ENCODE data around the gene CCNT2. TPM values are rescaled to one million over a fixed set of nuclear protein-coding genes. Genes with fewer than 3 reads are reported as not detected.
"Not testable (repeated sequence)": the region's sequence is repeated elsewhere in the genome, so short reads cannot be mapped to it uniquely, and the experiment has no call there.

CCNT2 gene
- total RNA-seq, 1 experiment from 2014 or later: 32.6 TPM

DNA sequence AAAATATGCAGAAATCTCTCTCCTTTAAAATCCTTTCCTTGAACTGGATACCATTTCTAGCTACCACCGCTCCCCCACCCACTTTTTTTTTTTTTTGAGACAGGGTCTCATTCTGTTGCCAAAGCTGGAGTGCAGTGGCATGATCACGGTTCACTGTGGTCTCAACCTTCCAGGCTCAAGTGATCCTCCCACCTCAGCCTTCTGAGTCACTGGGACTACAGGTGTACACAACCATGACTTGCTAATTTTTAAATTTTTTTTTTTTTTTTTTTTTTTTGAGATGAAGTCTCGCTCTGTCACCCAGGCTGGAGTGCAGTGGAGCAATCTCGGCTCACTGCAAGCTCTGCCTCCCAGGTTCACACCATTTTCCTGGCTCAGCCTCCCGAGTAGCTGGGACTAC is 58.5 kb downstream of the CCNT2 start:
- H3K27ac ChIP-seq (ENCODE audit: low read depth, low read length); H3K9me3 ChIP-seq (ENCODE audit: control insufficient read depth in 1 of 2, insufficient read depth in 1 of 2, low read depth in 1 of 2, low read length in 2 of 2); H3K27me3 ChIP-seq (ENCODE audit: insufficient read depth, low read length); H2AFZ ChIP-seq (ENCODE audit: low read depth, low read length, poor library complexity, severe bottlenecking); H3K9ac ChIP-seq (ENCODE audit: low read length); H3K36me3 ChIP-seq (ENCODE audit: control insufficient read depth in 1 of 2, insufficient read depth in 2 of 2, low read length in 2 of 2); RAD21 ChIA-PET (ENCODE audit: low non-redundant PET in 1 of 2, low total read pairs in 2 of 2, uncharacterized antibody in 2 of 2, unreplicated experiment in 2 of 2); H3K9me2 ChIP-seq (ENCODE audit: insufficient read depth); intact Hi-C loops (cut with micrococcal nuclease); DNase-seq (ENCODE audit: low read depth, low spot score); H3K79me2 ChIP-seq (ENCODE audit: insufficient read depth, low read length); H3K4me2 ChIP-seq (ENCODE audit: low read length); POLR2A ChIA-PET; H3K4me3 ChIP-seq (replicated peaks in 1 of 2; ENCODE audit: low read depth in 1 of 2, low read length in 2 of 2); H3K4me1 ChIP-seq (ENCODE audit: control insufficient read depth in 1 of 2, insufficient read depth in 2 of 2, low read length in 2 of 2); H4K20me1 ChIP-seq (ENCODE audit: insufficient read depth); BruUV-seq (replicated peaks); ATAC-seq: not testable (repeated sequence)
- CTCF ChIA-PET: interaction anchor here (1.2 kb wide), 1 partner anchor 12 kb away, joined by 6 read pairs; no protein-coding TSS in a partner anchor

DNA sequence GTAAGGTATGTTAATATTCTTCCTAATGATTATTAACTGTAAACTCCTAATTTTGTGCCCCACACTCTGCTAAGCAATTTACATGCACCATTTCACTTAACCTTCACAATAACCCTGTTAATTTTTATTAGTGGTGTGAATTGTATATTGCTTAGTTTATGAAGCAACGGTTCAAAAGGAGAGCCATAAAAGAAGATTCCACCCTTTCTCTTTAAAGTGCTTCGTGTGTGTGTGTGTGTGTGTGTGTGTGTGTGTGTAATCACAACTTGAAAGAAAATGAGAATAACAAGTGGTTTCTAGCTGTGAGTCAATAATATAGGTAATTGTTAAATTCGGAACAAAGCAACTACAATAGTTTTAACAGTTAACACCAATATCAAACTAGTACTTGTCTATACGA is 60.6 kb downstream of the CCNT2 start:
- no peaks in the 10 kb centered on the region for H3K9me3 ChIP-seq (ENCODE audit: control insufficient read depth in 1 of 2, insufficient read depth in 1 of 2, low read depth in 1 of 2, low read length in 2 of 2)
- POLR2A ChIA-PET: no interaction called here
- TF ChIP-seq SP1 (IDR thresholded peaks at IDR 0.05; ENCODE audit: low read depth): no peak
- intact Hi-C loops (cut with micrococcal nuclease): no loop called here
- no peak for ATAC-seq
- no peak overlapping the region for H3K4me3 ChIP-seq (replicated peaks in 1 of 2; ENCODE audit: low read depth in 1 of 2, low read length in 2 of 2)
- H3K36me3 ChIP-seq (ENCODE audit: control insufficient read depth in 1 of 2, insufficient read depth in 2 of 2, low read length in 2 of 2): no peaks in the 10 kb centered on the region
- no peaks in the 10 kb centered on the region for H3K79me2 ChIP-seq (ENCODE audit: insufficient read depth, low read length)
- no peak overlapping the region for H3K4me2 ChIP-seq (ENCODE audit: low read length)
- no peak overlapping the region for H3K9ac ChIP-seq (ENCODE audit: low read length)
- no peaks in the 10 kb centered on the region for H4K20me1 ChIP-seq (ENCODE audit: insufficient read depth)
- no TSS peak for BruUV-seq (replicated peaks)
- CTCF ChIA-PET: no interaction called here
- DNase-seq (ENCODE audit: low read depth, low spot score): no peak
- no peak overlapping the region for H2AFZ ChIP-seq (ENCODE audit: low read depth, low read length, poor library complexity, severe bottlenecking)
- RAD21 ChIA-PET (ENCODE audit: low non-redundant PET in 1 of 2, low total read pairs in 2 of 2, uncharacterized antibody in 2 of 2, unreplicated experiment in 2 of 2): no interaction called here
- no peak overlapping the region for H3K27ac ChIP-seq (ENCODE audit: low read depth, low read length)
- no peaks in the 10 kb centered on the region for H3K9me2 ChIP-seq (ENCODE audit: insufficient read depth)
- H3K4me1 ChIP-seq (ENCODE audit: control insufficient read depth in 1 of 2, insufficient read depth in 2 of 2, low read length in 2 of 2): no peaks in the 10 kb centered on the region
- no peaks in the 10 kb centered on the region for H3K27me3 ChIP-seq (ENCODE audit: insufficient read depth, low read length)

DNA sequence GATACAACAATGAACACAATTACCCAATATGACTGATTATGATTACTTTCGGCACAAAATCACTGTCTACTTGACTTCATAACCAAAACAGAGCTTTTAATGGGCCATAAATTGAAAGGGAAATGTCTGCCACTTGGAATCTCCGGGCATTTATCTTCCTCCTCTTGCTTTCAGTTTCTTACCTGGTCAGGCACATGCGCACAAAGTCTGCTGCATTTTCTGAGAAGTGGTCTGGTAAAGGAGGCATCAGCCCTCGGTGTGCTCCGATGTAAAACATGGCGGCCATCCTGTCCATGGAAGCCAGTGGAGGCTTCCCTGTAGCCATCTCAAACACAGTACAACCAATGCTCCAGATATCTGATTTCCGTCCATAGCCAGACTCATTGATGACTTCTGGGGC is 62.0 kb downstream of the CCNT2 start:
- Histone ChIP-seq H3K27ac (ENCODE audit: low read depth, low read length) (no peak overlapping the region), H3K36me3 (ENCODE audit: control insufficient read depth in 1 of 2, insufficient read depth in 2 of 2, low read length in 2 of 2) (no peaks in the 10 kb centered on the region), H3K79me2 (ENCODE audit: insufficient read depth, low read length) (no peaks in the 10 kb centered on the region), H3K4me1 (ENCODE audit: control insufficient read depth in 1 of 2, insufficient read depth in 2 of 2, low read length in 2 of 2) (no peaks in the 10 kb centered on the region), H3K9ac (ENCODE audit: low read length) (no peak overlapping the region), H3K4me3 (replicated peaks in 1 of 2; ENCODE audit: low read depth in 1 of 2, low read length in 2 of 2) (no peak overlapping the region), H3K9me3 (ENCODE audit: control insufficient read depth in 1 of 2, insufficient read depth in 1 of 2, low read depth in 1 of 2, low read length in 2 of 2) (no peaks in the 10 kb centered on the region), H3K9me2 (ENCODE audit: insufficient read depth) (no peaks in the 10 kb centered on the region), H2AFZ (ENCODE audit: low read depth, low read length, poor library complexity, severe bottlenecking) (no peak overlapping the region), H3K27me3 (ENCODE audit: insufficient read depth, low read length) (no peaks in the 10 kb centered on the region), H3K4me2 (ENCODE audit: low read length) (no peak overlapping the region), H4K20me1 (ENCODE audit: insufficient read depth) (no peaks in the 10 kb centered on the region)
- RAD21 ChIA-PET (ENCODE audit: low non-redundant PET in 1 of 2, low total read pairs in 2 of 2, uncharacterized antibody in 2 of 2, unreplicated experiment in 2 of 2): no interaction called here
- DNase-seq (ENCODE audit: low read depth, low spot score) (no peak), ATAC-seq (no peak)
- POLR2A ChIA-PET: no interaction called here
- CTCF ChIA-PET: no interaction called here
- BruUV-seq (replicated peaks): no TSS peak
- intact Hi-C loops (cut with micrococcal nuclease): no loop called here
- no peak for TF ChIP-seq JUND (IDR thresholded peaks at IDR 0.05)
- no peak for TF ChIP-seq TCF7L2 (IDR thresholded peaks at IDR 0.05; ENCODE audit: borderline replicate concordance, extremely low read depth, insufficient read depth, insufficient read length)
- no peak for TF ChIP-seq ZNF274 (IDR thresholded peaks at IDR 0.05; ENCODE audit: low read depth, low read length)
- TF ChIP-seq, protein P1, sequence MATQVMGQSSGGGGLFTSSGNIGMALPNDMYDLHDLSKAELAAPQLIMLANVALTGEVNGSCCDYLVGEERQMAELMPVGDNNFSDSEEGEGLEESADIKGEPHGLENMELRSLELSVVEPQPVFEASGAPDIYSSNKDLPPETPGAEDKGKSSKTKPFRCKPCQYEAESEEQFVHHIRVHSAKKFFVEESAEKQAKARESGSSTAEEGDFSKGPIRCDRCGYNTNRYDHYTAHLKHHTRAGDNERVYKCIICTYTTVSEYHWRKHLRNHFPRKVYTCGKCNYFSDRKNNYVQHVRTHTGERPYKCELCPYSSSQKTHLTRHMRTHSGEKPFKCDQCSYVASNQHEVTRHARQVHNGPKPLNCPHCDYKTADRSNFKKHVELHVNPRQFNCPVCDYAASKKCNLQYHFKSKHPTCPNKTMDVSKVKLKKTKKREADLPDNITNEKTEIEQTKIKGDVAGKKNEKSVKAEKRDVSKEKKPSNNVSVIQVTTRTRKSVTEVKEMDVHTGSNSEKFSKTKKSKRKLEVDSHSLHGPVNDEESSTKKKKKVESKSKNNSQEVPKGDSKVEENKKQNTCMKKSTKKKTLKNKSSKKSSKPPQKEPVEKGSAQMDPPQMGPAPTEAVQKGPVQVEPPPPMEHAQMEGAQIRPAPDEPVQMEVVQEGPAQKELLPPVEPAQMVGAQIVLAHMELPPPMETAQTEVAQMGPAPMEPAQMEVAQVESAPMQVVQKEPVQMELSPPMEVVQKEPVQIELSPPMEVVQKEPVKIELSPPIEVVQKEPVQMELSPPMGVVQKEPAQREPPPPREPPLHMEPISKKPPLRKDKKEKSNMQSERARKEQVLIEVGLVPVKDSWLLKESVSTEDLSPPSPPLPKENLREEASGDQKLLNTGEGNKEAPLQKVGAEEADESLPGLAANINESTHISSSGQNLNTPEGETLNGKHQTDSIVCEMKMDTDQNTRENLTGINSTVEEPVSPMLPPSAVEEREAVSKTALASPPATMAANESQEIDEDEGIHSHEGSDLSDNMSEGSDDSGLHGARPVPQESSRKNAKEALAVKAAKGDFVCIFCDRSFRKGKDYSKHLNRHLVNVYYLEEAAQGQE (IDR thresholded peaks at IDR 0.05; ENCODE audit: low read depth): no peak
- TF ChIP-seq, protein P2, sequence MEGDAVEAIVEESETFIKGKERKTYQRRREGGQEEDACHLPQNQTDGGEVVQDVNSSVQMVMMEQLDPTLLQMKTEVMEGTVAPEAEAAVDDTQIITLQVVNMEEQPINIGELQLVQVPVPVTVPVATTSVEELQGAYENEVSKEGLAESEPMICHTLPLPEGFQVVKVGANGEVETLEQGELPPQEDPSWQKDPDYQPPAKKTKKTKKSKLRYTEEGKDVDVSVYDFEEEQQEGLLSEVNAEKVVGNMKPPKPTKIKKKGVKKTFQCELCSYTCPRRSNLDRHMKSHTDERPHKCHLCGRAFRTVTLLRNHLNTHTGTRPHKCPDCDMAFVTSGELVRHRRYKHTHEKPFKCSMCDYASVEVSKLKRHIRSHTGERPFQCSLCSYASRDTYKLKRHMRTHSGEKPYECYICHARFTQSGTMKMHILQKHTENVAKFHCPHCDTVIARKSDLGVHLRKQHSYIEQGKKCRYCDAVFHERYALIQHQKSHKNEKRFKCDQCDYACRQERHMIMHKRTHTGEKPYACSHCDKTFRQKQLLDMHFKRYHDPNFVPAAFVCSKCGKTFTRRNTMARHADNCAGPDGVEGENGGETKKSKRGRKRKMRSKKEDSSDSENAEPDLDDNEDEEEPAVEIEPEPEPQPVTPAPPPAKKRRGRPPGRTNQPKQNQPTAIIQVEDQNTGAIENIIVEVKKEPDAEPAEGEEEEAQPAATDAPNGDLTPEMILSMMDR (IDR thresholded peaks at IDR 0.05 in 2 of 3, conservative IDR thresholded peaks at IDR 0.05 in 1 of 3; ENCODE audit: borderline replicate concordance in 1 of 3, insufficient read depth in 1 of 3, low read depth in 2 of 3, low read length in 2 of 3): no peak
- no peak for TF ChIP-seq ZFX (IDR thresholded peaks at IDR 0.05)
- TF ChIP-seq, protein P3, sequence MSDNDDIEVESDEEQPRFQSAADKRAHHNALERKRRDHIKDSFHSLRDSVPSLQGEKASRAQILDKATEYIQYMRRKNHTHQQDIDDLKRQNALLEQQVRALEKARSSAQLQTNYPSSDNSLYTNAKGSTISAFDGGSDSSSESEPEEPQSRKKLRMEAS (IDR thresholded peaks at IDR 0.05): no peak
- no peak for TF ChIP-seq SP1 (IDR thresholded peaks at IDR 0.05; ENCODE audit: low read depth)
